H1 (cell line): ENCODE data around the gene CMPK2.

Experiments used
- CBX5 ChIP-seq: fragments of 300-800, 300-1000 bp; sonication (generic); IDR thresholded peaks from 2 replicates; pipeline ENCODE4 v1.7.1; 2016; ENCODE audit warnings: antibody characterized with exemption, low read length, low read depth
- EP300 ChIP-seq, 2 experiments: IDR thresholded peaks; 1 replicate in 1 of 2; 2 replicates in 1 of 2; pipeline ENCODE4 v1.6.1; 2011 to 2012; ENCODE audit warnings: low read depth in 2 of 2, low read length in 2 of 2, mild to moderate bottlenecking in 2 of 2, borderline replicate concordance in 1 of 2, inconsistent platforms in 1 of 2, moderate library complexity in 1 of 2
- EZH2 ChIP-seq: fragments of 200-600 bp; sonication (generic); IDR thresholded peaks from 2 replicates; pipeline ENCODE4 v1.7.1; 2012; ENCODE audit warnings: low read depth, mild to moderate bottlenecking, moderate library complexity, low read length, inconsistent platforms; ENCODE audit not compliant: severe bottlenecking
- KDM5A ChIP-seq: fragments of 200-600 bp; IDR thresholded peaks from 2 replicates; pipeline ENCODE4 v1.7.1; 2012; ENCODE audit warnings: mild to moderate bottlenecking, low read length, inconsistent platforms, mixed read lengths
- PHF8 ChIP-seq: fragments of 200-600 bp; sonication (generic); conservative IDR thresholded peaks from 2 replicates; pipeline ENCODE4 v1.7.1; 2012; ENCODE audit warnings: low read depth, mild to moderate bottlenecking, inconsistent platforms, low read length, moderate library complexity
- TF ChIP-seq, protein P1 (sequence below): IDR thresholded peaks from 2 replicates; pipeline ENCODE4 v1.6.1; 2011; ENCODE audit warnings: low read depth, mild to moderate bottlenecking, low read length; ENCODE audit not compliant: insufficient read depth
- TF ChIP-seq, protein P2 (sequence below), 3 experiments: IDR thresholded peaks; 1 replicate in 2 of 3; 2 replicates in 1 of 3; pipeline versions ENCODE4 v1.5.1 to v1.6.1; 2011; ENCODE audit warnings: low read length in 3 of 3, mild to moderate bottlenecking in 3 of 3, inconsistent platforms in 2 of 3, low read depth in 1 of 3, moderate library complexity in 1 of 3; ENCODE audit not compliant: insufficient read depth in 1 of 3; ENCODE audit errors: control extremely low read depth in 1 of 3

DNA sequence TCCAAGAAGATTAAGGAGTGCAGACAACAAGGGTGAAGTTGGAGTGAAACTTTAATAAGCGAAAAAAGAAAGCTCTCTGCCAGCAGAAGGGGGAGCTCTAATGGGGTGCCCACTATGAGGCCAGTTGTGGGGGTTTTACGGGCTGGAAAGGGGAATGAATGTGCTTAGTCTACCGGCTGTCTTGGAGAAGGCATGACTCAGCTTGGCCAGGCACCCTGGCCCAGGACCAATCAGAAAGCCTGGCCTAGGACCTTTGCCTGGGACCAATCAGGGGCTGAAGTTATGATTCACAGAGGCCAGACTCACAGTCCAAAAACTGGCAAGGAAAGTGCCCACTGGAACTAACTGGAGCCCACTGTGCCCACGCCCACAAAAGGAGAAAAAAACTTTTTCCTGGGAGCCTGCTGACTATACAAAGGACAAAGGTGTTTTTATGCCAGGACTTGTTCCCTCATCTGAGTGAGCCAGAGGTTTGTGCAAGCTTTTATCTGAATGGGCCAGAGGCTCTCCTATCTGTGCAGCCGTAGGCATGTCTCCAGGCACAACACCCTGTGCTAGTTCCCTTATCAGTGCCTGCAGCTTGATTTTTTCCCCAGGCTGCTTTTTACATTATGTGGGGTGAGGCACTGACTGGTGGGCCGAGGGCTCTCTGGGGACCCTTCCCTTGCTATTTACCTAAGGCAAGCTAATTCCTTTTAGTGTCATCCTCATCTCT lies 18.6 kb downstream of the CMPK2 start:
- TF ChIP-seq, protein P1, sequence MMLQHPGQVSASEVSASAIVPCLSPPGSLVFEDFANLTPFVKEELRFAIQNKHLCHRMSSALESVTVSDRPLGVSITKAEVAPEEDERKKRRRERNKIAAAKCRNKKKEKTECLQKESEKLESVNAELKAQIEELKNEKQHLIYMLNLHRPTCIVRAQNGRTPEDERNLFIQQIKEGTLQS = no peak
- no peak for TF ChIP-seq KDM5A
- TF ChIP-seq EZH2 = no peak
- no peak for TF ChIP-seq PHF8
- TF ChIP-seq, protein P2, sequence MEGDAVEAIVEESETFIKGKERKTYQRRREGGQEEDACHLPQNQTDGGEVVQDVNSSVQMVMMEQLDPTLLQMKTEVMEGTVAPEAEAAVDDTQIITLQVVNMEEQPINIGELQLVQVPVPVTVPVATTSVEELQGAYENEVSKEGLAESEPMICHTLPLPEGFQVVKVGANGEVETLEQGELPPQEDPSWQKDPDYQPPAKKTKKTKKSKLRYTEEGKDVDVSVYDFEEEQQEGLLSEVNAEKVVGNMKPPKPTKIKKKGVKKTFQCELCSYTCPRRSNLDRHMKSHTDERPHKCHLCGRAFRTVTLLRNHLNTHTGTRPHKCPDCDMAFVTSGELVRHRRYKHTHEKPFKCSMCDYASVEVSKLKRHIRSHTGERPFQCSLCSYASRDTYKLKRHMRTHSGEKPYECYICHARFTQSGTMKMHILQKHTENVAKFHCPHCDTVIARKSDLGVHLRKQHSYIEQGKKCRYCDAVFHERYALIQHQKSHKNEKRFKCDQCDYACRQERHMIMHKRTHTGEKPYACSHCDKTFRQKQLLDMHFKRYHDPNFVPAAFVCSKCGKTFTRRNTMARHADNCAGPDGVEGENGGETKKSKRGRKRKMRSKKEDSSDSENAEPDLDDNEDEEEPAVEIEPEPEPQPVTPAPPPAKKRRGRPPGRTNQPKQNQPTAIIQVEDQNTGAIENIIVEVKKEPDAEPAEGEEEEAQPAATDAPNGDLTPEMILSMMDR (IDR thresholded peaks at IDR 0.05; ENCODE audit: control extremely low read depth in 1 of 3, insufficient read depth in 1 of 3, low read depth in 1 of 3, low read length in 3 of 3) = no peak
- no peak for TF ChIP-seq EP300 (IDR thresholded peaks at IDR 0.05; ENCODE audit: borderline replicate concordance in 1 of 2, low read depth in 2 of 2, low read length in 2 of 2)
- no peak for TF ChIP-seq CBX5
